Measurements from ENCODE around the gene HGD. TPM values are rescaled to one million over a fixed set of nuclear protein-coding genes. Genes with fewer than 3 reads are reported as not detected.
"Not testable (repeated sequence)": the region's sequence is repeated elsewhere in the genome, so short reads cannot be mapped to it uniquely, and the experiment has no call there.

Gene HGD
- total RNA-seq, 2 experiments from 2014 or later: 2.0 to 2.9 TPM

DNA sequence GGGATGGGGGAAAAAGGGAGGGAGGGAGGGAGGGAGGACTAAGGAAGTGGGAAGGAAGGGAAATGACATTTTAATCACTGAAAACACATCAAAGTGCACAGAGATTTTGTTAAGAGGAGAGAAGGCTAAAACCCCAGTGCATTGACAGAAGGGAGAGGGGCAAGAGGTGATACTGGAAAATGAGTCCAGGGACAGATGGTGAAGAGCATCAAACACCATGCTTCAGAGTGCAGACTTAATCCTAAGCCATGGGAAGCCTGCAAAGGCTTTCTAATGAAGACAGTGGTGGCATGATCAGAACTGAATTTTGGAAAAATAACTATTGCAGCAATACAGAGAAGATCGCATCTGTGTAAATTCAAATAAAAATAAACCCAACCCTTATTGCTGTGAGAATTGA lies 41.8 kb downstream of the HGD start:
- H3K27ac Mint-ChIP-seq: no peak overlapping the region
- no peak overlapping the region for H3K4me3 ChIP-seq (ENCODE audit: low read length)
- H3K27me3 Mint-ChIP-seq: peaks cover 4% of the 10 kb centered on the region
- no peak overlapping the region for H3K4me3 Mint-ChIP-seq
- H3K36me3 ChIP-seq (ENCODE audit: insufficient read depth, low read length): no peaks in the 10 kb centered on the region
- no peak for DNase-seq
- H3K4me1 ChIP-seq (ENCODE audit: insufficient read depth, low read length): peaks cover 2% of the 10 kb centered on the region
- TF ChIP-seq, protein P1, sequence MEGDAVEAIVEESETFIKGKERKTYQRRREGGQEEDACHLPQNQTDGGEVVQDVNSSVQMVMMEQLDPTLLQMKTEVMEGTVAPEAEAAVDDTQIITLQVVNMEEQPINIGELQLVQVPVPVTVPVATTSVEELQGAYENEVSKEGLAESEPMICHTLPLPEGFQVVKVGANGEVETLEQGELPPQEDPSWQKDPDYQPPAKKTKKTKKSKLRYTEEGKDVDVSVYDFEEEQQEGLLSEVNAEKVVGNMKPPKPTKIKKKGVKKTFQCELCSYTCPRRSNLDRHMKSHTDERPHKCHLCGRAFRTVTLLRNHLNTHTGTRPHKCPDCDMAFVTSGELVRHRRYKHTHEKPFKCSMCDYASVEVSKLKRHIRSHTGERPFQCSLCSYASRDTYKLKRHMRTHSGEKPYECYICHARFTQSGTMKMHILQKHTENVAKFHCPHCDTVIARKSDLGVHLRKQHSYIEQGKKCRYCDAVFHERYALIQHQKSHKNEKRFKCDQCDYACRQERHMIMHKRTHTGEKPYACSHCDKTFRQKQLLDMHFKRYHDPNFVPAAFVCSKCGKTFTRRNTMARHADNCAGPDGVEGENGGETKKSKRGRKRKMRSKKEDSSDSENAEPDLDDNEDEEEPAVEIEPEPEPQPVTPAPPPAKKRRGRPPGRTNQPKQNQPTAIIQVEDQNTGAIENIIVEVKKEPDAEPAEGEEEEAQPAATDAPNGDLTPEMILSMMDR (IDR thresholded peaks at IDR 0.05): no peak
- intact Hi-C loops (cut with DNase I, micrococcal nuclease): no loop called here
- CTCF ChIA-PET: no interaction called here
- H3K27ac ChIP-seq (ENCODE audit: low read depth in 1 of 2, low read length in 2 of 2): no peak overlapping the region
- H3K36me3 Mint-ChIP-seq (ENCODE audit: low read depth): no peaks in the 10 kb centered on the region
- POLR2A ChIA-PET: no interaction called here
- H3K9me3 Mint-ChIP-seq: peaks cover 3% of the 10 kb centered on the region
- H3K4me1 Mint-ChIP-seq (ENCODE audit: low read depth): peaks cover 16% of the 10 kb centered on the region
- no peaks in the 10 kb centered on the region for H3K9me3 ChIP-seq (ENCODE audit: control insufficient read depth in 1 of 2, insufficient read depth in 1 of 2, low read length in 2 of 2)
- no peaks in the 10 kb centered on the region for H3K27me3 ChIP-seq (ENCODE audit: control insufficient read depth in 1 of 2, insufficient read depth in 2 of 2, low read length in 2 of 2)
- ATAC-seq (ENCODE audit: poor library complexity): no peak

DNA sequence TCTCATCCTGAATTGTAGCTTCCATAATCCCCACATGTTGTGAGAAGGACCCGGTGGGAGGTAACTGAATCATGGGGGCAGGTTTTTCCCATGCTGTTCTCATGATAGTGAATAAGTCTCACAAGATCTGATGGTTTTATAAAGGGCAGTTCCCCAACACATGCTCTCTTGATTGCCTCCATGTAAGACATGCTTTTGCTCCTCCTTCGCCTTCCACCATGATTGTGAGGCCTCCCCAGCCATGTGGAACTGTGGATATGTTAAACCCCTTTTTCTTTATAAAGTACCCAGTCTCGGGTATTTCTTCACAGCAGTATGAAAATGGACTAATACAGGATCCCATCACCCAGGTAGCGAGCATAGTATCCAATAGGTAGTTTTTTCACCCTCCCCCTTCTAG lies 43.2 kb downstream of the HGD start:
- CTCF ChIA-PET; H3K9me3 Mint-ChIP-seq; DNase-seq; H3K4me3 ChIP-seq (ENCODE audit: low read length); H3K27ac Mint-ChIP-seq; H3K27ac ChIP-seq (ENCODE audit: low read depth in 1 of 2, low read length in 2 of 2); H3K36me3 ChIP-seq (ENCODE audit: insufficient read depth, low read length); H3K4me3 Mint-ChIP-seq; H3K9me3 ChIP-seq (ENCODE audit: control insufficient read depth in 1 of 2, insufficient read depth in 1 of 2, low read length in 2 of 2); H3K4me1 ChIP-seq (ENCODE audit: insufficient read depth, low read length); H3K36me3 Mint-ChIP-seq (ENCODE audit: low read depth); POLR2A ChIA-PET; H3K27me3 ChIP-seq (ENCODE audit: control insufficient read depth in 1 of 2, insufficient read depth in 2 of 2, low read length in 2 of 2); ATAC-seq (ENCODE audit: poor library complexity); intact Hi-C loops (cut with DNase I, micrococcal nuclease); H3K27me3 Mint-ChIP-seq: not testable (repeated sequence)
- H3K4me1 Mint-ChIP-seq (ENCODE audit: low read depth): peaks cover 16% of the 10 kb centered on the region

DNA sequence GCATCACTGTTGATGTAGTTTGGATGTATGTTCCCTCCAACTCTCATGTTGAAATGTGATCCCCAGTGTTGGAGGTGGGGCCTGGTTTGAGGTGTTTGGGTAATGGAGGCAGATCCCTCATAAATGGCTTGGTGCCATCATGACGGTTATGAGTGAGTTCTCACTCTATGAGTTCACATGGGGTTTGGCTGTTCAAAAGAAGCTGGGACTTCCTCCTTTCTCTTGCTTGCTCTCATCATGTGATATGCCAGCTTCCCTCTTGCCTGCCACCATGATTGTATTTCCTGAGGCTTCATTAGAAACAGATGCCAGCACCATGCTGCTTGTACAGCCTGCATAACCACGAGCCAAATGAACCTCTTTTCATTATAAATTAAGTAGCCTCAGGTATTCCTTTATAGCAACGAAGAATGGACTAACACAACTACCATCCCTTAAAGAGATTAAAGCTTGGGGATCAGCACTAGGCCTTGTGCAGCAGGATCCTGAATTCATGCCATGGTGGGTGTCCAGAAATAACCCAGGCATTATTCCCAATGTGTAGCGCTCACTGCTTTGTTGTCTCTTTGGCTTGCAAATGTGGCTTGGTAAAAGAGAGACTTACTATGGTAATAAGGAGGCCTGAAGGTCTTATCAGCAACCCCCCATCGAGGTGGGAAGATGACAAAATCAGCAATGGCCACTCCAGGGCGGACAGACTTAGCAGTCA lies 44.0 kb downstream of the HGD start:
- no peak for ATAC-seq (ENCODE audit: poor library complexity)
- H3K4me3 Mint-ChIP-seq: no peak overlapping the region
- H3K27me3 ChIP-seq (ENCODE audit: control insufficient read depth in 1 of 2, insufficient read depth in 2 of 2, low read length in 2 of 2): no peaks in the 10 kb centered on the region
- intact Hi-C loops (cut with DNase I, micrococcal nuclease): no loop called here
- H3K4me1 ChIP-seq (ENCODE audit: insufficient read depth, low read length): peaks cover 2% of the 10 kb centered on the region
- peaks cover 4% of the 10 kb centered on the region for H3K27me3 Mint-ChIP-seq
- no peak overlapping the region for H3K27ac Mint-ChIP-seq
- DNase-seq: peak in 1 of 14 experiments; percentile 3
- ChIA-PET POLR2A (no interaction called here), CTCF (no interaction called here)
- no peak overlapping the region for H3K27ac ChIP-seq (ENCODE audit: low read depth in 1 of 2, low read length in 2 of 2)
- H3K36me3 ChIP-seq (ENCODE audit: insufficient read depth, low read length): no peaks in the 10 kb centered on the region
- TF ChIP-seq, protein P1 (IDR thresholded peaks at IDR 0.05): no peak
- peaks cover 3% of the 10 kb centered on the region for H3K9me3 Mint-ChIP-seq
- H3K36me3 Mint-ChIP-seq (ENCODE audit: low read depth): no peaks in the 10 kb centered on the region
- H3K4me3 ChIP-seq (ENCODE audit: low read length): no peak overlapping the region
- H3K9me3 ChIP-seq (ENCODE audit: control insufficient read depth in 1 of 2, insufficient read depth in 1 of 2, low read length in 2 of 2): no peaks in the 10 kb centered on the region
- H3K4me1 Mint-ChIP-seq (ENCODE audit: low read depth): peaks cover 16% of the 10 kb centered on the region
